Upper lobe of left lung (tissue), 6 donors: ENCODE measurements around the gene VWA2. TPM values are rescaled to one million over a fixed set of nuclear protein-coding genes. Genes with fewer than 3 reads are reported as not detected.
A peak's percentile ranks its signal among the peaks of the same experiment; 100 is the strongest.

Experiments
- ATAC-seq, 2 donors: fragments of 200-7000 bp; cut with Tn5 transposase; one replicate each; pipeline ENCODE4 v1.9.1; 2022; ENCODE audit warnings: mild to moderate bottlenecking in 2 of 2, moderate library complexity in 2 of 2; ENCODE audit not compliant: low FRiP score in 2 of 2
- DNase-seq, 2 donors: peaks; one replicate each; pipeline ENCODE4 v3.0.0-alpha.2; 2019 to 2020
- H3K27ac ChIP-seq, 4 donors: fragments of 200-600 bp; sonication (generic); one replicate each; pipeline ENCODE4 v1.5.1; 2016 to 2019
- H3K27me3 ChIP-seq, 4 donors: fragments of 200-600 bp; sonication (generic); one replicate each; pipeline ENCODE4 v1.5.1; 2017 to 2019
- H3K36me3 ChIP-seq, 4 donors: fragments of 200-600 bp; sonication (generic); one replicate each; pipeline ENCODE4 v1.5.1; 2016 to 2019
- H3K4me1 ChIP-seq, 4 donors: fragments of 200-600 bp; sonication (generic); one replicate each; pipeline ENCODE4 v1.5.1; 2018 to 2019
- H3K4me3 ChIP-seq, 4 donors: fragments of 200-600 bp; sonication (generic); one replicate each; pipeline ENCODE4 v1.5.1; 2017 to 2019; ENCODE audit warnings: mild to moderate bottlenecking in 2 of 4, moderate library complexity in 1 of 4
- H3K9me3 ChIP-seq, 4 donors: fragments of 200-600 bp; sonication (generic); one replicate each; pipeline ENCODE4 v1.5.1; 2018 to 2019
- CTCF ChIP-seq, 6 experiments: fragments of 450-650 bp in 4 of 6; fragments of 200-600 bp in 2 of 6; sonication (generic) in 2 of 6; IDR thresholded peaks; one replicate each; pipeline ENCODE4 v1.5.1; 2016 to 2019; ENCODE audit warnings: antibody characterized with exemption in 6 of 6
- EP300 ChIP-seq, 4 donors: sonication (generic); formaldehyde crosslinking; IDR thresholded peaks; one replicate each; pipeline ENCODE4 v1.5.1; 2017; ENCODE audit warnings: antibody characterized with exemption in 4 of 4, control low read depth in 2 of 4
- POLR2A ChIP-seq, 4 donors: fragments of 450-650 bp; IDR thresholded peaks; one replicate each; pipeline ENCODE4 v1.5.1; 2016 to 2017; ENCODE audit warnings: antibody characterized with exemption in 4 of 4, mild to moderate bottlenecking in 2 of 4
- POLR2AphosphoS5 ChIP-seq, 2 donors: sonication (generic); formaldehyde crosslinking; IDR thresholded peaks; one replicate each; pipeline ENCODE4 v1.5.1; 2017; ENCODE audit warnings: antibody characterized with exemption in 2 of 2
- WGBS, 2 donors: methylation state at CpG; one replicate each; pipeline ENCODE4 v1.1.5; 2017 to 2018; 5-methylcytosine and 5-hydroxymethylcytosine counted together
- total RNA-seq, 6 donors: library from RNA; depleted of rRNA in 4 of 6; stranded (reverse); fragments of >200 nt in 4 of 6; gene quantifications; one replicate each; pipeline versions ENCODE4 v1.1.0 to v1.2.1, GENCODE V29; 2016 to 2021
- donor health status: DM: no; HTN: no; CAD: no; lungs with moderate emphysema.
- donor health status: DM: no; HTN: yes; CAD: no; lungs with severe emphysema.

The VWA2 gene
- total RNA-seq, 6 donors from 2014 or later: 8.3 to 17.8 (median 12.4) TPM

- Histone ChIP-seq H3K4me1 (no peaks in the 10 kb centered on the region), H3K4me3 (no peak overlapping the region), H3K27ac (no peak overlapping the region), H3K27me3 (no peaks in the 10 kb centered on the region), H3K9me3 (no peaks in the 10 kb centered on the region), H3K36me3 (no peaks in the 10 kb centered on the region)
- WGBS, 2 donors: 67 to 69% methylated on average over 2 of the region's 2 CpGs
- no peak for TF ChIP-seq CTCF (IDR thresholded peaks at IDR 0.05)
- TF ChIP-seq POLR2AphosphoS5 (IDR thresholded peaks at IDR 0.05): no peak
- TF ChIP-seq POLR2A (IDR thresholded peaks at IDR 0.05): no peak
- no peak for TF ChIP-seq EP300 (IDR thresholded peaks at IDR 0.05)
- ATAC-seq (no peak), DNase-seq (no peak)
Measured at GRCh38 chr10:114220281-114220680, 18.8 kb upstream of the VWA2 start.

GRCh38 chr10:114221235-114221634, 17.8 kb upstream of the VWA2 start:
- no peak overlapping the region for H3K27ac ChIP-seq
- DNase-seq (no peak), ATAC-seq (no peak)
- H3K36me3 ChIP-seq: no peaks in the 10 kb centered on the region
- H3K4me1 ChIP-seq: no peaks in the 10 kb centered on the region
- WGBS, 2 donors: 86 to 88% methylated on average over 4 of the region's 4 CpGs
- H3K27me3 ChIP-seq: no peaks in the 10 kb centered on the region
- H3K4me3 ChIP-seq: no peak overlapping the region
- H3K9me3 ChIP-seq: no peaks in the 10 kb centered on the region
- TF ChIP-seq CTCF (IDR thresholded peaks at IDR 0.05): no peak

DNA sequence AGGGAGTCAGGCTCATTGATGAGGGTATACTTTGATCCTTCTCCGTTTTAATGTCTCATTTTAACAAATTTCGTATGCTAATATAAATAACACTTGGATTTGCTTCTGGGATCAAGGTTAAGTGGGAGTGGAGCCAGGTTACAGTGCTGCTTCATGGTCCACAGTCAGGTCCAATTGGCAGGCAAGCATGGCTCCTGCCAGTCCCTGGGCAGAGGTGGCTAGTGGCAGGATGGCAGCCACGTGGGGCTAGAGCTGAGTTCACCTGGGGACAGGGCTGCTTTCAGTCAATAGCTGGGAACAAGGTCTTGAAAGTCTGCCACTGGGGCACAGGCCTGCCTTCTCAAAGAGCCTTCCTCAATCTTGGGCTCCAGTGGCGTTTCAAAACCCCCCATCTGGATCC, 16.0 kb upstream of the VWA2 start:
- no peaks in the 10 kb centered on the region for H3K4me1 ChIP-seq
- H3K36me3 ChIP-seq: no peaks in the 10 kb centered on the region
- H3K9me3 ChIP-seq: no peaks in the 10 kb centered on the region
- ATAC-seq (no peak), DNase-seq (peak in 1 of 2 donors; percentile 11)
- no peak overlapping the region for H3K27ac ChIP-seq
- no peak overlapping the region for H3K4me3 ChIP-seq
- TF ChIP-seq POLR2AphosphoS5 (IDR thresholded peaks at IDR 0.05) (no peak), EP300 (IDR thresholded peaks at IDR 0.05) (no peak), CTCF (IDR thresholded peaks at IDR 0.05) (no peak), POLR2A (IDR thresholded peaks at IDR 0.05) (no peak)
- no peaks in the 10 kb centered on the region for H3K27me3 ChIP-seq
- 87 to 88% methylated on average over 4 of the region's 4 CpGs for WGBS, 2 donors

- no peaks in the 10 kb centered on the region for H3K27me3 ChIP-seq
- no peaks in the 10 kb centered on the region for H3K36me3 ChIP-seq
- DNase-seq (no peak), ATAC-seq (no peak)
- WGBS, 2 donors: 70 to 74% methylated on average over 3 of the region's 3 CpGs
- TF ChIP-seq CTCF (IDR thresholded peaks at IDR 0.05) (no peak), EP300 (IDR thresholded peaks at IDR 0.05) (no peak), POLR2A (IDR thresholded peaks at IDR 0.05) (no peak)
- no peak overlapping the region for H3K4me3 ChIP-seq
- H3K27ac ChIP-seq: no peak overlapping the region
- no peaks in the 10 kb centered on the region for H3K4me1 ChIP-seq
- no peaks in the 10 kb centered on the region for H3K9me3 ChIP-seq
Measured at GRCh38 chr10:114228156-114228555, 10.9 kb upstream of the VWA2 start.

GRCh38 chr10:114232561-114233176, 6.4 kb upstream of the VWA2 start:
- Histone ChIP-seq H3K27ac (no peak overlapping the region), H3K4me1 (no peaks in the 10 kb centered on the region), H3K27me3 (no peaks in the 10 kb centered on the region), H3K9me3 (no peaks in the 10 kb centered on the region), H3K36me3 (no peaks in the 10 kb centered on the region), H3K4me3 (no peak overlapping the region)
- ATAC-seq (no peak), DNase-seq (no peak)
- WGBS, 2 donors: 77 to 86% methylated on average over 4 of the region's 4 CpGs
- TF ChIP-seq CTCF (IDR thresholded peaks at IDR 0.05): no peak
- TF ChIP-seq POLR2AphosphoS5 (IDR thresholded peaks at IDR 0.05): no peak
- no peak for TF ChIP-seq EP300 (IDR thresholded peaks at IDR 0.05)
- TF ChIP-seq POLR2A (IDR thresholded peaks at IDR 0.05): no peak
